Activated T-helper 1 cell treated with anti-CD3 and anti-CD28 coated beads, Interleukin-12 subunit alpha, Interleukin-12 subunit beta, Interleukin-2, Interleukin-4 antibody, amounts not matched to agents 30 ng/mL and 10 ng/mL and 1 ng/mL, durations not matched to agents 14 hours and 24 hours and 36 hours (primary cell): ENCODE measurements around the gene PLPPR2. TPM values are rescaled to one million over a fixed set of nuclear protein-coding genes. Genes with fewer than 3 reads are reported as not detected.
"Not testable (repeated sequence)": the region's sequence is repeated elsewhere in the genome, so short reads cannot be mapped to it uniquely, and the experiment has no call there.

Experiments used
- DNase-seq: peaks from one replicate; pipeline ENCODE4 v3.0.0; 2021; ENCODE audit warnings: low spot score
- H3K27ac Mint-ChIP-seq: one replicate; pipeline ENCODE4 v1.8.0; 2021; ENCODE audit warnings: mild to moderate bottlenecking, mixed read lengths
- H3K27me3 Mint-ChIP-seq: one replicate; pipeline ENCODE4 v1.8.0; 2022; ENCODE audit warnings: mild to moderate bottlenecking, moderate library complexity, mixed read lengths; ENCODE audit not compliant: insufficient read depth
- H3K36me3 Mint-ChIP-seq: one replicate; pipeline ENCODE4 v1.8.0; 2021; ENCODE audit warnings: low read depth, mixed read lengths
- H3K4me1 Mint-ChIP-seq: one replicate; pipeline ENCODE4 v1.8.0; 2021; ENCODE audit warnings: low read depth, mixed read lengths
- H3K4me3 Mint-ChIP-seq: one replicate; pipeline ENCODE4 v1.8.0; 2021; ENCODE audit warnings: mild to moderate bottlenecking, moderate library complexity, mixed read lengths
- H3K9me3 Mint-ChIP-seq: one replicate; pipeline ENCODE4 v1.8.0; 2021; ENCODE audit warnings: mixed read lengths
- intact Hi-C: fragments of 100-400 bp; cut with micrococcal nuclease; formaldehyde crosslinking; loops from one replicate; pipeline ENCODE4 v1.15.1; 2024
- total RNA-seq: library from RNA; stranded (reverse); gene quantifications from 2 replicates; pipeline ENCODE4 v1.2.3, GENCODE V29; 2022

PLPPR2 gene
- total RNA-seq, 1 donor from 2014 or later = 2.0 TPM

DNA sequence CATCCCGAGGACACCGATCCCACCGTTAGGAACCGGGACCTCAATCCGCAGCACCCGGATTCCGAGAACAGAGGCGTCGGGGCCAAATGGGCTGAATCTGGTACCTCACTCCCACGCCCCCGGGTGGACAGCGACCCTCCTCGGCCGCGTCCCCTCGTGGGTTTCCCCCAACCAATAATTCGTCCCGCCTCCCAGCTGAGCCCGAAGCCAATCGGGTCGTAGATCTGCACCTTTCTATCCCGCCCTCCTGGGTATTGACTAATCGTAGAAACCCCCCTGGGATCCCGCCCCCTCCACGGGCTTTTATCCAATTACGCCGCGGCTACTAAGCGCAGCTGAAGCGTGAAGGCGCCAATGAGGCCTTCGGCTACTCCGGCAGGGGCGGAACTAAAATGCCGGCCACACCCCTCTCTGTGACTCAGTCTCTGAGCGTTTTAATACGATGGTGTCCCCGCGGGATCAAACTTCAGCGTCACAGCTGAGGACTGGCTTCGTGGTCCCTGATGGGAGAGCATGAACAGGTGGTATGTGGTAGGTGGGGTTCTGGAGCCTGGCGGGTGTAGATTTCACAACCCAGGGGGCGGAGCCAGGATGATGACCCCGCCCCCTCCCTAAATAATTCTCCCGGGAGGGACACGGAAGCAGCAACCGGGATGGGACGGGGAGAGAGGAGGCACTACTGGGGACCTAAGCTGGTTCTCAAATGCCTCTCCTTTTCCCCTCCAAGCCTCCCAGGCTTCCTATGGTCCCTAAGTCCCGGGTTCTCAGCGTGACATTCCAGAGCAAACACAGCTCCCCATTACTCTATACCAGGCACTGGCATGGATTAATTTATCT lies 8.9 kb upstream of the PLPPR2 start, which contains the start of the genes CCDC159 and TMEM205:
CCDC159 (plus strand) TSS at position 416 of the 837 bp plus-strand sequence; CDS start at position 504, 88 bp downstream.
TMEM205 (minus strand) TSS at position 165 of the 837 bp plus-strand sequence. CDS start 649 bp downstream, outside the sequence.
- H3K4me1 Mint-ChIP-seq = peaks cover 28% of the 10 kb centered on the region
- H3K9me3 Mint-ChIP-seq = peaks cover 10% of the 10 kb centered on the region
- H3K27me3 Mint-ChIP-seq = no peaks in the 10 kb centered on the region
- H3K36me3 Mint-ChIP-seq = peaks cover 5% of the 10 kb centered on the region
- H3K27ac Mint-ChIP-seq = peak within 1 kb of the TSS; percentile 93
- intact Hi-C loops = loop anchor here (1.0 to 5.0 kb wide), 8 partner anchors 9 to 191 kb away; partner anchors contain the start of genes ODAD3, PLPPR2, PRKCSH and SPC24
- peak; percentile 98 for DNase-seq
- H3K4me3 Mint-ChIP-seq = peak within 1 kb of the TSS; percentile 89

DNA sequence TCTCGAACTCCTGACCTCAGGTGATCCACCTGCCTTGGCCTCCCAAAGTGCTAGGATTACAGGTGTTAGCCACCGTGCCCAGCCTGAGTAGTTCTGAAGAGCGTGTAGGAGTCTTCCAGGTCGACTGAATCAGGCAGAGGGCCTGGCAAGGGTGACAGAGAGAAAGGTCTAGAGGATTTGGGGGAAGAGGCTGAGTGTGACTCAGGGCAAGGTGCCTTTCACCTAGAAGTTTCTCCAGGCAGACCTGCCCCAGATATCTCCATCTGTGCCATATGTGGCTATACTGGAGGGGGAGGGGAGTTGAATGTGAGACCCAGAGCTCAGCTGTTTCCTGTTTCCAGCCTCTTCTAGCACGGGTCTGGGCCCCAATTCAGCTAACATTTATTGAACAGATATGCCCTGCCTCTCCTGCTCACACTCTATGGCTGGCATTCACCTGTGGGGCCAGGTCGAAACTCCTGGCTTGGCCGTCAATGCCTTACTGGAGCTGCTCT lies 7.6 kb upstream of the PLPPR2 start:
- no peak for DNase-seq
- Mint-ChIP-seq H3K4me1 (peaks cover 28% of the 10 kb centered on the region), H3K27ac (no peak overlapping the region), H3K27me3 (no peaks in the 10 kb centered on the region), H3K4me3 (peak overlapping the region; percentile 60), H3K36me3 (peaks cover 5% of the 10 kb centered on the region), H3K9me3 (peaks cover 10% of the 10 kb centered on the region)
- intact Hi-C loops = loop anchor here (2.0 to 5.0 kb wide), 2 partner anchors 55 to 135 kb away; no protein-coding TSS in a partner anchor

DNA sequence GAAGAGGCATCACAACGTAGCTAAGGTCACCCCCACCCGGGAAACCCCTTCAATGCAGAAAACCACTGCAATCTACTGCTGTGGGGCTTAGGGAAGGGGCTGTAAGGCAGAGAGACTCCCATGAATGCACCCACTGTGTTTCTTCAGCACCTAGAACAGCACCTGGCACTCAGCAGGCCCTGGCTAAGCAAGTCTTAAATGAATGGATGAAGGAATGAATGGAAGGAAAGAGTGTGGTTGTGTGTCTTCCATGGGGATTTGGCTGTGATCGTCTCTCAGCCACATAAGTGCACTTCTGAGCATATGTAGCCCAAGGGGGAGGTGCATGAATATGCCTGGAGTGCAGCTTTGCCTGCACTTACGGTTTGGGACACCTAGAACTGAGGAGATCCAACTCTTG lies 6.1 kb upstream of the PLPPR2 start:
- Mint-ChIP-seq H3K9me3 (peaks cover 10% of the 10 kb centered on the region), H3K27ac (no peak overlapping the region), H3K4me1 (peaks cover 27% of the 10 kb centered on the region), H3K27me3 (no peaks in the 10 kb centered on the region), H3K4me3 (no peak overlapping the region), H3K36me3 (peaks cover 5% of the 10 kb centered on the region)
- no peak for DNase-seq
- intact Hi-C loops = loop anchor here (5.0 kb wide), 1 partner anchor 57 kb away; no protein-coding TSS in a partner anchor

DNA sequence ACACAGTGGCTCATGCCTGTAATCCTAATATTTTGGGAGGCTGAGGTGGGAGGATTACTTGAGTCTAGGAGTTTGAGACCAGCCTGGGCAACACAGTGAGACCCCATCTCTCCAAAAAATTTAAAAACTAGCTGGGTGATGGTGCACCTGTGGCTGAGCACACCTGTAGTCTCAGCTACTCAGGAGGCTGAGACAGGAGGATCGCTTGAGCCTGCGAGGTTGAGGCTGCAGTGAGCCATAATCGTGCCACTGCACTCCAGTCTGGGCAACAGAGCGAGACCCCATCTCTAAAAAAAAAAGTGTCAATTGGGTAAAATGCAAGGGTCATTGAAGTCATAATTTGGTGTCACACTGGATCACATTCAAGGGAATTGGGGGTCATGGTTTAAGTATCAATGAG lies 1.1 kb upstream of the PLPPR2 start:
- intact Hi-C loops, H3K9me3 Mint-ChIP-seq, H3K27ac Mint-ChIP-seq, H3K36me3 Mint-ChIP-seq, H3K4me3 Mint-ChIP-seq, DNase-seq: not testable (repeated sequence)
- Mint-ChIP-seq H3K27me3 (peaks cover 15% of the 10 kb centered on the region), H3K4me1 (peaks cover 11% of the 10 kb centered on the region)

DNA sequence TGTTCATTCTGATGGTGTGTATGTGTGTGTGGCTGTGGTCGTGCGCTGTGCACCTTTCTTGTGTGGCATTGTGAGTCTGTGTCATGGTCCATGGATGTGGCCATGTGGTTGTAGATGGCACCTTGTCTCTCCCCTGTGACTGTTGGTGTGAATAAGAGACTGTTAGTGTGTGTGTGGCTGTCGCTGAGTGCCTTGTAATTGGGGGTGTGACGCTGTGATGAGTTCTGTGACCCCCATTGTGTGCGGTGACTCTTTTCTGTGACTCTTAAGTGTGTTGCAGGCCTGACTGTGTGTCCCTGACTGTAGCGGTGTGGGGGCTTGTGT lies 804 bp downstream of the PLPPR2 start:
- Mint-ChIP-seq H3K27ac (no peak overlapping the region), H3K4me1 (peaks cover 11% of the 10 kb centered on the region), H3K4me3 (peak overlapping the region; percentile 67), H3K27me3 (peaks cover 15% of the 10 kb centered on the region), H3K36me3 (no peaks in the 10 kb centered on the region), H3K9me3 (no peaks in the 10 kb centered on the region)
- intact Hi-C loops = no loop called here
- no peak for DNase-seq

DNA sequence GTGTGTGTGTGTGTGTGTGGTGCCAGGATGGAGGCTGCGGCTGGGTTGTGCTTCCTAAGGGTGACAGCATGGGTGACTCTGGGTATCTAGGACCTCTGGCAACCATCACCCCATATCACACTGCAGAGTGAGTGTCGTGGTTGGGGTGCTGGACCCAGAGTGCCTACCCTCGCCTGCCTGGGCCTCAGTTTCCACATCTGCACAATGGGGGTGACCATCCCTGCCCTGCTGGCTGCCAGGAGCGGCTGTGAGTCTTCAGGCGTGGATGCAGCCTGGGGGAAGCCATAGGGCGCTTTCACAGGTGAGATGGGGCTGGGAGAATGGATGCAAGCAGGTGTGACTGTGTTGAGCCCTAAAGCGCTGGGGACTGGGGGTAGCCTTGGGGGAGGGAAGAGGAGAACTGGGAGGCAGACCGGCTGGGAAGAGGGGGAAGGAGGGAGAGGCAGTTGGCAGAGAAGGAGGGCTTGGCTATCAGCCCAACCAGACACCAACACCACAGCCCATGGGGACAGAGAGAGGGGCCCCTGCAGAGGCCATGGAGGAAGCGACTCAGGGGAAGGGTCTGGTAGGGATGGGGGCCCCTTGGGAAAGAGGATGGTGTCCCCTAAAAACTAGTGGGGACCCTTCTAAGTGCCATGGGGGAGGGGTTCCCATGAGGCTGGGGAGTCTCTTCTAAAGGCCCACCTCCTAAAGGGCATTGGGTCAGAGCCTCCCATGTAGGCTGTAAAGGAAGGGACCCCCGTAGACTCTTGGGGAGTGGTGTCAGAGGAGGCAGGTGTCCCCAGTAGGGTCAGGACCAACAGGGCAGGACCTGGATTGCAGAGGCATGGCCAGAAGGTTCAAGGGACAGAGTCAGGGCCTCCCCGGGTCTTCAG lies 1.7 kb downstream of the PLPPR2 start:
- H3K27ac Mint-ChIP-seq = no peak overlapping the region
- H3K27me3 Mint-ChIP-seq = peaks cover 15% of the 10 kb centered on the region
- intact Hi-C loops = no loop called here
- peaks cover 11% of the 10 kb centered on the region for H3K4me1 Mint-ChIP-seq
- no peak for DNase-seq
- H3K4me3 Mint-ChIP-seq = no peak overlapping the region
- no peaks in the 10 kb centered on the region for H3K36me3 Mint-ChIP-seq
- H3K9me3 Mint-ChIP-seq = no peaks in the 10 kb centered on the region

DNA sequence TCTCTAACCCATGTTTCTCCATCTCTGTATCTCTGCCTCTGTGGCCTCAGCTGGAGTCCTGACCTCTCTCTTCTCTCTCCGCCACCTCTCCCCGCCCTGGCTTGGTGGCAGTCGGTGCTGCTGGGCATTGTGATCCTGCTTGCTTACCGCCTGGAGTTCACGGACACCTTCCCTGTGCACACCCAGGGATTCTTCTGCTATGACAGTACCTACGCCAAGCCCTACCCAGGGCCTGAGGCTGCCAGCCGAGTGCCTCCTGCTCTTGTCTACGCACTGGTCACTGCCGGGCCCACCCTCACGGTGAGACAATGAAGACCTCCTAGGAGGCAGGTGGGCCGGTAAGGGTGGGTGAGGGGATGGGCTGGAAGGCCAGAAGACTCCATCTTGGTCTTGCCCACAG lies 4.2 kb downstream of the PLPPR2 start:
- no peak for DNase-seq
- H3K9me3 Mint-ChIP-seq = no peaks in the 10 kb centered on the region
- peaks cover 11% of the 10 kb centered on the region for H3K4me1 Mint-ChIP-seq
- no peaks in the 10 kb centered on the region for H3K36me3 Mint-ChIP-seq
- intact Hi-C loops = no loop called here
- H3K4me3 Mint-ChIP-seq = no peak overlapping the region
- H3K27ac Mint-ChIP-seq = no peak overlapping the region
- H3K27me3 Mint-ChIP-seq = peaks cover 15% of the 10 kb centered on the region

DNA sequence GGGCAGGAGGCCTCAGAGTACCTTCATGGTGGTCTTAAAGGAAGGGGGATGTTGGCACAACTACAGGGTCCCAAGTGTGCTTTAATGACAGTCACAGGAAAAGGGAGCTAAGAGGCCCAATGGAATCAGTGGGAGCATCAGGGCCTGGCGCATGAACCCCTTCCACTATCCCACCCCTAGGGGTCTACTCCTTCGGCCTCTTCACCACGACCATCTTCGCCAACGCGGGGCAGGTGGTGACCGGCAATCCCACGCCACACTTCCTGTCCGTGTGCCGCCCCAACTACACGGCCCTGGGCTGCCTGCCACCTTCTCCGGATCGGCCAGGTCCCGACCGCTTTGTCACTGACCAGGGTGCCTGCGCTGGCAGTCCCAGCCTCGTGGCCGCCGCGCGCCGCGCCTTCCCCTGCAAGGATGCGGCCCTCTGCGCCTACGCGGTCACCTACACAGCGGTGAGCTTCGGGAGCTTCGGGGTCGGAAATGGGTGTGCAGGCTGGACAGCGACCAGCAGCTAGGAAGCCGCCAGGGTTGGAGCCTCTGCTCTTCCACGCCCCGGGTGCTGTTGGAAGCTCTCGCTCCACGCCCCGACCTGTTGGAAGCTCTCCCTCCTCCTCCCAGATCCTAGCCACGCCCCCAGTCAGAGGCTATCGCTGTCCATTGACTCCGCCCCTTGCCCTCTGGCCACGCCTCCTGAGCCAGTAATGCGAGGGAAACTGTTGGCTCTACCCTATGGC lies 6.0 kb downstream of the PLPPR2 start:
- H3K36me3 Mint-ChIP-seq = no peaks in the 10 kb centered on the region
- H3K9me3 Mint-ChIP-seq = no peaks in the 10 kb centered on the region
- H3K4me3 Mint-ChIP-seq = no peak overlapping the region
- intact Hi-C loops = no loop called here
- H3K27me3 Mint-ChIP-seq = peaks cover 11% of the 10 kb centered on the region
- DNase-seq = no peak
- H3K4me1 Mint-ChIP-seq = peaks cover 4% of the 10 kb centered on the region
- H3K27ac Mint-ChIP-seq = no peak overlapping the region

DNA sequence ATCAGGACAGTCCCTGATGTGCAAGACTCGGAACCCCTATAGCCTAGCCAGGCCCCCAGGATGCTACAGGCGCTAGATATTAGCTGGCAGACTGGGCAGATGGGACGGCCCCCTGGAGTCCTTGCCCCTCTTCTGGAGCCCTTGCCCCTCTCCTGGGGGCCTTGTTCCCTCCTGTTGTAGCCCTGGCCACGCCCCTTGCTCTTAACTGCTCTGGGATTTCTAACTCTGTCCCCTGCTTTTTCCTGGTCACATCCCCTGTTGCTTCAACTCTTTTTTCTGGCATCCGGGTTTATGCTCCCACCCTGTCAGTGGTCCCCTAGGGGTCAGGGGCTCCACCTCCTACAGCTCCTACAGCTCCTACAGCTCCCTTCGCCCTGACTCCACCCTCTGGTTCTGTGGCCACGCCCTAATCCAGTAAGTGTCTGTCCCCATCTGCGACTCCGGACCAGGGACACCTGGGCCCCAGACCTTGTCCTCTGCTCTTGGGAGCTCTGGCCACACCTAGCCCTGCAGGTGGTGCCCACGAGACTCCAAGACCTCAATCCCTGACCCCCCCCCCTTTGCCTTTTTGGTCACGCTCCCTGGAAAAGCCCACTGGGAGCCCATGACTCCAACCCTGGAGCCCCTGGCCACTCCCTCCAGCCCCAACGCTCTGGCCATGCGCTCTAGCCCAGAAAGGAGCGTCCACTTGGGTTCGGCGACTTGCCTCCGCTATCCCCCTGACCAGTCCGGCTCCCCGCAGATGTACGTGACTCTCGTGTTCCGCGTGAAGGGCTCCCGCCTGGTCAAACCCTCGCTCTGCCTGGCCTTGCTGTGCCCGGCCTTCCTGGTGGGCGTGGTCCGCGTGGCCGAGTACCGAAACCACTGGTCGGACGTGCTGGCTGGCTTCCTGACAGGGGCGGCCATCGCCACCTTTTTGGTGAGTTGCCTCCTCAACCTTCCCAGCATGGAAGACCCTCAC lies 6.8 kb downstream of the PLPPR2 start:
- peaks cover 6% of the 10 kb centered on the region for H3K27me3 Mint-ChIP-seq
- no peaks in the 10 kb centered on the region for H3K4me1 Mint-ChIP-seq
- H3K9me3 Mint-ChIP-seq = no peaks in the 10 kb centered on the region
- no peak overlapping the region for H3K27ac Mint-ChIP-seq
- intact Hi-C loops = no loop called here
- no peak for DNase-seq
- no peaks in the 10 kb centered on the region for H3K36me3 Mint-ChIP-seq
- no peak overlapping the region for H3K4me3 Mint-ChIP-seq

DNA sequence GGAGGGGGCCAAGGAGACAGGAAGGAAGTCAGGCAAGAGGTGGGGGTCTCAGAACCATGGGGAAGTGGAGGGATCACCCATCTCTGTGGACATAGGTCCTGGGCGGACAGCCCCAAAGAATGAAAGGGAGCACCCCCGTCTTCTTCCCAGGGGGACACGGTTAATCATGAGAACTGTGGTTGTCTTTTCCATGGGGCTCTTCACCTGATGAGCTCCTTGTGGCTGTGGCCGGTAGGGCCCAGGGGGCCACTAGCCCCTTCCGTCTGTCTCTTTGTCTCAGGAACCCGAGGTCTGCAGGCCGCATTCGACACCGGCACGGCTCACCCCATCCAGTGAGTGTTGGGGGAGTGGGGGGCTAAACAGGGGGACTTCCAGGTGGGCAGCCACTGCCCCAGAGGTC lies 8.6 kb downstream of the PLPPR2 start:
- H3K36me3 Mint-ChIP-seq = peaks cover 3% of the 10 kb centered on the region
- no peak for DNase-seq

DNA sequence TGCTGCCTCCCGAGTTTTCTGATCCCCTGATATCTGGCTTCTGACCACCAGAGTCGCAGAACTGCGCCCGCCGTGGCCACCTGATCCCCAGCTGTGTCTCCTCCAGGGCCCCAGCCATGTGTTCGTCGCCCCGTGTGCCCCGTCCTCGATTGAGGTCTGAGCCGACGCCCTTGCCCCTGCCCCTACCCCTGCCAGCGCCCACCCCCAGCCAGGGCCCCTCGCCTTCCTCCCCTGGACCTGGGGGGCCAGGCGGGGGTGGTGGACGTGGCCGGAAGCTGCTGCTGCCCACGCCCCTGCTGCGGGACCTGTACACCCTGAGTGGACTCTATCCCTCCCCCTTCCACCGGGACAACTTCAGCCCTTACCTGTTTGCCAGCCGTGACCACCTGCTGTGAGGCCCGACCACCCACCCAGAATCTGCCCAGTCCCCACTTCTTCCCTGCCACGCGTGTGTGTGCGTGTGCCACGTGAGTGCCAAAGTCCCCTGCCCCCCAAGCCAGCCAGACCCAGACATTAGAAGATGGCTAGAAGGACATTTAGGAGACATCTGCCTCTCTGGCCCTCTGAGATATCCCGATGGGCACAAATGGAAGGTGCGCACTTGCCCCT lies 9.2 kb downstream of the PLPPR2 start:
- Mint-ChIP-seq H3K36me3 (peaks cover 7% of the 10 kb centered on the region), H3K27ac (no peak overlapping the region)

More for the DNA sequence above, 8.6 kb downstream of the PLPPR2 start:
- Mint-ChIP-seq H3K4me1 (no peaks in the 10 kb centered on the region), H3K4me3 (no peak overlapping the region), H3K27ac (no peak overlapping the region), H3K27me3 (no peaks in the 10 kb centered on the region), H3K9me3 (no peaks in the 10 kb centered on the region)
- intact Hi-C loops = no loop called here

More for the DNA sequence above, 9.2 kb downstream of the PLPPR2 start:
- H3K27me3 Mint-ChIP-seq = no peaks in the 10 kb centered on the region
- no peak for DNase-seq
- intact Hi-C loops = no loop called here
- no peaks in the 10 kb centered on the region for H3K9me3 Mint-ChIP-seq
- H3K4me3 Mint-ChIP-seq = no peak overlapping the region
- H3K4me1 Mint-ChIP-seq = no peaks in the 10 kb centered on the region
